ENCODE results near the gene UNC50. TPM values are rescaled to one million over a fixed set of nuclear protein-coding genes. Genes with fewer than 3 reads are reported as not detected.
"Not testable (repeated sequence)": the region's sequence is repeated elsewhere in the genome, so short reads cannot be mapped to it uniquely, and the experiment has no call there.

Gene UNC50
- total and polyA plus RNA-seq, 5 experiments from 2014 or later = 32.1 to 45.1 (median 41.3) TPM

- no peak for DNase-seq
- peaks cover 0 to 4% (median 0%) of the 10 kb centered on the region in 4 donors for H3K4me1 Mint-ChIP-seq
- peak overlapping the region in 1 of 10 donors; percentile 4 for H3K27ac Mint-ChIP-seq
- no peaks in the 10 kb centered on the region for H3K27me3 Mint-ChIP-seq
- no peak overlapping the region for H3K4me3 Mint-ChIP-seq
- no peak for ATAC-seq
- no peaks in the 10 kb centered on the region for H3K9me3 Mint-ChIP-seq
- POLR2A ChIA-PET = no interaction called here
- H3K36me3 Mint-ChIP-seq = peaks cover 0 to 90% (median 16%) of the 10 kb centered on the region in 3 donors
These were observed 28.5 kb upstream of the UNC50 start for GRCh38 chr2:98579926-98580325.

- Mint-ChIP-seq H3K9me3 (no peaks in the 10 kb centered on the region), H3K27ac (peak overlapping the region in 4 of 10 donors; percentile 12 to 73 (median 32)), H3K27me3 (no peaks in the 10 kb centered on the region), H3K36me3 (peaks cover 0 to 89% (median 16%) of the 10 kb centered on the region in 3 donors), H3K4me3 (no peak overlapping the region), H3K4me1 (peaks cover 0 to 4% (median 0%) of the 10 kb centered on the region in 4 donors)
- POLR2A ChIA-PET = no interaction called here
- ATAC-seq = peak in 1 of 2 donors; percentile 49
- no peak for DNase-seq
These were observed 27.6 kb upstream of the UNC50 start for GRCh38 chr2:98580656-98581284.

- DNase-seq (no peak), ATAC-seq (no peak)
- H3K9me3 Mint-ChIP-seq = no peaks in the 10 kb centered on the region
- H3K4me1 Mint-ChIP-seq = peaks cover 0 to 9% (median 2%) of the 10 kb centered on the region in 4 donors
- H3K36me3 Mint-ChIP-seq = peaks cover 0 to 90% (median 16%) of the 10 kb centered on the region in 3 donors
- no peak overlapping the region for H3K27ac Mint-ChIP-seq
- no peaks in the 10 kb centered on the region for H3K27me3 Mint-ChIP-seq
- POLR2A ChIA-PET = no interaction called here
- H3K4me3 Mint-ChIP-seq = no peak overlapping the region
These were observed 25.9 kb upstream of the UNC50 start for GRCh38 chr2:98582523-98582922.

GRCh38 chr2:98583276-98583675, 25.1 kb upstream of the UNC50 start:
- Mint-ChIP-seq H3K9me3 (no peaks in the 10 kb centered on the region), H3K27ac (peak overlapping the region in 2 of 10 donors; percentile 12 to 27), H3K27me3 (no peaks in the 10 kb centered on the region), H3K36me3 (peaks cover 0 to 89% (median 10%) of the 10 kb centered on the region in 3 donors), H3K4me1 (peaks cover 0 to 13% (median 4%) of the 10 kb centered on the region in 4 donors), H3K4me3 (peak overlapping the region in 1 of 10 donors; percentile 10)
- POLR2A ChIA-PET = no interaction called here
- no peak for ATAC-seq
- DNase-seq = no peak

GRCh38 chr2:98583816-98584618, 24.4 kb upstream of the UNC50 start:
- Mint-ChIP-seq H3K36me3 (peaks cover 0 to 89% (median 10%) of the 10 kb centered on the region in 3 donors), H3K27ac (peak overlapping the region in 3 of 10 donors; percentile 14 to 73 (median 22)), H3K9me3 (no peaks in the 10 kb centered on the region), H3K4me1 (peaks cover 0 to 17% (median 7%) of the 10 kb centered on the region in 4 donors), H3K27me3 (no peaks in the 10 kb centered on the region), H3K4me3 (no peak overlapping the region)
- POLR2A ChIA-PET = interaction anchor here (1.6 kb wide), 1 partner anchor 11 kb away, joined by 3 read pairs; no protein-coding TSS in a partner anchor
- DNase-seq = no peak
- ATAC-seq = no peak

- DNase-seq (no peak), ATAC-seq (no peak)
- Mint-ChIP-seq H3K4me3 (no peak overlapping the region), H3K36me3 (peaks cover 0 to 89% (median 14%) of the 10 kb centered on the region in 3 donors), H3K4me1 (peaks cover under 1 to 18% (median 7%) of the 10 kb centered on the region in 4 donors), H3K27ac (peak overlapping the region in 1 of 10 donors; percentile 34), H3K27me3 (no peaks in the 10 kb centered on the region), H3K9me3 (no peaks in the 10 kb centered on the region)
- POLR2A ChIA-PET = interaction anchor here (1.6 kb wide), 1 partner anchor 13 kb away, joined by 3 read pairs; no protein-coding TSS in a partner anchor
These were observed 23.0 kb upstream of the UNC50 start for GRCh38 chr2:98585386-98585785.

- Mint-ChIP-seq H3K27me3 (no peaks in the 10 kb centered on the region), H3K4me3 (no peak overlapping the region), H3K9me3 (no peaks in the 10 kb centered on the region), H3K4me1 (peaks cover 5 to 18% (median 11%) of the 10 kb centered on the region in 4 donors), H3K36me3 (peaks cover 0 to 90% (median 17%) of the 10 kb centered on the region in 3 donors), H3K27ac (peak overlapping the region in 9 of 10 donors; percentile 25 to 79 (median 48))
- no peak for DNase-seq
- POLR2A ChIA-PET = no interaction called here
- ATAC-seq = no peak
These were observed 21.7 kb upstream of the UNC50 start for GRCh38 chr2:98586551-98587140.

- ATAC-seq (peak in 1 of 2 donors; percentile 46), DNase-seq (no peak)
- no peaks in the 10 kb centered on the region for H3K27me3 Mint-ChIP-seq
- peak overlapping the region; percentile 62 to 87 (median 75) for H3K27ac Mint-ChIP-seq
- H3K4me1 Mint-ChIP-seq = peaks cover 9 to 21% (median 13%) of the 10 kb centered on the region in 4 donors
- peaks cover 14 to 91% (median 36%) of the 10 kb centered on the region in 3 donors for H3K36me3 Mint-ChIP-seq
- H3K9me3 Mint-ChIP-seq = peaks cover 0 to 9% (median 5%) of the 10 kb centered on the region in 9 donors
- POLR2A ChIA-PET = no interaction called here
- no peak overlapping the region for H3K4me3 Mint-ChIP-seq
These were observed 19.4 kb upstream of the UNC50 start for GRCh38 chr2:98588880-98589431.

GRCh38 chr2:98589489-98589888, 18.9 kb upstream of the UNC50 start:
- POLR2A ChIA-PET = no interaction called here
- no peak for ATAC-seq
- Mint-ChIP-seq H3K9me3 (peaks cover 0 to 12% (median 6%) of the 10 kb centered on the region in 9 donors), H3K27ac (peak overlapping the region in 9 of 10 donors; percentile 39 to 87 (median 69)), H3K4me1 (peaks cover 9 to 22% (median 13%) of the 10 kb centered on the region in 4 donors), H3K4me3 (no peak overlapping the region), H3K27me3 (no peaks in the 10 kb centered on the region), H3K36me3 (peaks cover 16 to 91% (median 38%) of the 10 kb centered on the region in 3 donors)
- DNase-seq = no peak

GRCh38 chr2:98592565-98592964, 15.8 kb upstream of the UNC50 start:
- peaks cover 0 to 12% (median 6%) of the 10 kb centered on the region in 9 donors for H3K9me3 Mint-ChIP-seq
- no peaks in the 10 kb centered on the region for H3K27me3 Mint-ChIP-seq
- POLR2A ChIA-PET = no interaction called here
- peaks cover 25 to 78% (median 45%) of the 10 kb centered on the region in 3 donors for H3K36me3 Mint-ChIP-seq
- no peak overlapping the region for H3K4me3 Mint-ChIP-seq
- peak overlapping the region in 2 of 10 donors; percentile 45 to 56 for H3K27ac Mint-ChIP-seq
- DNase-seq (no peak), ATAC-seq (no peak)
- H3K4me1 Mint-ChIP-seq = peaks cover 11 to 23% (median 15%) of the 10 kb centered on the region in 4 donors

- Mint-ChIP-seq H3K36me3 (peaks cover 25 to 72% (median 45%) of the 10 kb centered on the region in 3 donors), H3K9me3 (peaks cover 0 to 12% (median 6%) of the 10 kb centered on the region in 9 donors), H3K4me1 (peaks cover 7 to 28% (median 11%) of the 10 kb centered on the region in 4 donors)
- ATAC-seq, POLR2A ChIA-PET, H3K27me3 Mint-ChIP-seq, DNase-seq, H3K27ac Mint-ChIP-seq, H3K4me3 Mint-ChIP-seq: not testable (repeated sequence)
These were observed 13.7 kb upstream of the UNC50 start for GRCh38 chr2:98594665-98595064.

- Mint-ChIP-seq H3K27me3 (no peaks in the 10 kb centered on the region), H3K4me1 (peaks cover 6 to 17% (median 12%) of the 10 kb centered on the region in 4 donors), H3K4me3 (no peak overlapping the region), H3K27ac (peak overlapping the region in 8 of 10 donors; percentile 12 to 78 (median 56)), H3K36me3 (peaks cover 11 to 72% (median 13%) of the 10 kb centered on the region in 3 donors), H3K9me3 (peaks cover 0 to 3% (median 2%) of the 10 kb centered on the region in 9 donors)
- POLR2A ChIA-PET = no interaction called here
- no peak for DNase-seq
- peak in 1 of 2 donors; percentile 43 for ATAC-seq
These were observed 9.5 kb upstream of the UNC50 start for GRCh38 chr2:98598781-98599428.

Measured in naive thymus-derived CD8-positive, alpha-beta T cell (primary cell).